Measurements from ENCODE around the gene ROR2.
"Not testable (repeated sequence)": the region's sequence is repeated elsewhere in the genome, so short reads cannot be mapped to it uniquely, and the experiment has no call there.

Gene ROR2

DNA sequence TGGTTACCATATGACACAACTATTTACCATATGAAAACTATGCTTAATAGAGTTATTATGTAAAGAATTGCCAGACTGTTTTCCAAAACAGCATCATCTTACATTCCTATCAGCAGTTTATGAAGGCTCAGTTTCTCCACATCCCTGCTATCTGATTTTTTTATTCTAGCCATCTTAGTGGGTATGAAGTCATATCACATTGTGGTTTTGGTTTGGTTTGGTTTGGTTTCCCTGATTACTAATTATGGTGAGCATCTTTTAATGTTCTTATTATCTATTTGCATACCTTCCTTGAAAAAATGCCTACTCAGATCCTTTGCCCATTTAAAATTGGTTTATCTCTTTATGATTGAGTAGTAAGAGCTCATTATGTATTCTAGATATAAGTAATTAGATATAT, 327.0 kb downstream of the ROR2 start:
- FAIRE-seq = no peak
- no peak for DNase-seq (ENCODE audit: extremely low spot score, insufficient read length, low read depth)

DNA sequence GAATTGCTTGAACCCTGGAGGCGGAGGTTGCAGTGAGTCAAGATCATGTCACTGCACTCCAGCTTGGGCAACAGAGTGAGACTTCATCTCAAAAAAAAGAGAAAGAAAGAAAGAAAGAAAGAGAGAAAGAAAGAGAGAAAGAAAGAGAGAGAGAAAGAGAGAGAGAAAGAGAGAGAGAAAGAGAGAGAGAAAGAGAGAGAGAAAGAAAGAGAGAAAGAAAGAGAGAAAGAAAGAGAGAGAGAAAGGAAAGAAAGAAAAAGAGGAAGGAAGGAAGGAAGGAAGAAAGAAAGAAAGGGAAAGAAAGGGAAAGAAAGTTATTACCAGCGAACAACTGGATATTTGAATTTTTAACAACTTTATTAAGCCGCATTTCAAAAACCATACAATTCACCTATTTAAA, 327.9 kb downstream of the ROR2 start:
- FAIRE-seq = not testable (repeated sequence)

DNA sequence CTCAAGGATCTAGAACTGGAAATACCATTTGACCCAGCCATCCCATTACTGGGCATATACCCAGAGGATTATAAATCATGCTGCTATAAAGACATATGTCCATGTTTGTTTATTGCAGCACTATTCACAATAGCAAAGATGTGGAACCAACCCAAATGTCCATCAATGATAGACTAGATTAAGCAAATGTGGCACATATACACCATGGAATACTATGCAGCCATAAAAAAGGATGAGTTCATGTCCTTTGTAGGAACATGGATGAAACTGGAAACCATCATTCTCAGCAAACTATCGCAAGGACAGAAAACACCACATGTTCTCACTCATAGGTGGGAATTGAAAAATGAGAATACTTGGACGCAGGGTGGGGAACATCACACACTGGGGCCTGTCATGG, 336.0 kb downstream of the ROR2 start:
- FAIRE-seq; DNase-seq (ENCODE audit: extremely low spot score, insufficient read length, low read depth): not testable (repeated sequence)

More for the DNA sequence above, 327.9 kb downstream of the ROR2 start:
- not testable (repeated sequence) for DNase-seq (ENCODE audit: extremely low spot score, insufficient read length, low read depth)

DNA sequence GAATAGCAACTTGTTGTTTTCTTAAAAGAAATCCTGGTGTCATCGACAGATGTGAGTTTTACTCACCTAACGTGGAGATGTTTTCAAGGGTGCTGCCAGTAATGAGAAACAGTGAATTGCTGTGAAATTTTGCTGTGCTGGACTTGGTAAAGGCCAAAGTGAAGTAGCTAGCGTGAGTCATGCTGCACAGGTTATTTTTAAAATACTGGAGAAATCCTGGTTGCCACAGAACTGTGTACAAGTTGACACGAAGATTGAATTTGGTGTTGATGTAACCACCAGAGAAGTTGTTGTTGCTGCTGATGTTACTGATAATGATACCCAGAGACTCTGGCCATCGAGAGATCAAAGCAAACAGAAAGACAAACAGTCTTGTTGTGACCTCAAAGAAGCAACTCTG, 338.4 kb downstream of the ROR2 start:
- FAIRE-seq (no peak), DNase-seq (ENCODE audit: extremely low spot score, insufficient read length, low read depth) (no peak)

DNA sequence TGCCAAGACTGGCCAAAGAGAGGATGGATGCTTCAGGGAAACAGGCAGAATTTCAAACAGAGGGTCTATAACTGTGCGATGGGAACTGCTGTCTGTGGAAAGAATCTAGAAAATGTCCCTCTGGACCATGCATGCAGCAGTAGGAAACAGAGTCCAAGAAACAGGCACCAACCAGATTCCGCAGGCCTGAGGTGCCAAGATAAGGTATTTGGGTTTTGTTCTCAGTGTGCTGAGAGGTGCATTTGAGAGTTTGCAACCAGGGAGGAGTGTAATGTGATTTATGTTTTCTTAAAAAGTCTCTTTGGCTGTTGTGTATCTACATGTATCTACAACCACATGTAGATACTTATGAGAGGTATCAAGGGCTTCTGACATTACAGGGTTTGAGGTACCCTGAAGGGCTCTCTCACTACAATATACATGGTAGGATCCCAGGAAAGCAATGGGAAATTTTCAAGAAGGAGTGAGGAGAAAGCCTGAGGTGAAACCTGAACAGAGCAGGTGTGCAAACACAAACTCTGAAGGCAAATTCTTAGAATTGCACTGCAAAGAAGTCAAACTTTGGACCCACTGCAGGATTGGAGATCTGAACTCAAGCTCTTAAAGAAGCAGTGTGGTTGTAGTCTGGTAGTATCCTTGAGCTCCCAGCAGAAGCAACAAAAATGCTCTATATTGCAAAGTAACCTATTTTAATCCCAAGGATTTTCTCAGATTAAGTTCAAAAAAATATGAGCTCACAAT, 343.6 kb downstream of the ROR2 start:
- FAIRE-seq = no peak
- DNase-seq (ENCODE audit: extremely low spot score, insufficient read length, low read depth) = no peak

DNA sequence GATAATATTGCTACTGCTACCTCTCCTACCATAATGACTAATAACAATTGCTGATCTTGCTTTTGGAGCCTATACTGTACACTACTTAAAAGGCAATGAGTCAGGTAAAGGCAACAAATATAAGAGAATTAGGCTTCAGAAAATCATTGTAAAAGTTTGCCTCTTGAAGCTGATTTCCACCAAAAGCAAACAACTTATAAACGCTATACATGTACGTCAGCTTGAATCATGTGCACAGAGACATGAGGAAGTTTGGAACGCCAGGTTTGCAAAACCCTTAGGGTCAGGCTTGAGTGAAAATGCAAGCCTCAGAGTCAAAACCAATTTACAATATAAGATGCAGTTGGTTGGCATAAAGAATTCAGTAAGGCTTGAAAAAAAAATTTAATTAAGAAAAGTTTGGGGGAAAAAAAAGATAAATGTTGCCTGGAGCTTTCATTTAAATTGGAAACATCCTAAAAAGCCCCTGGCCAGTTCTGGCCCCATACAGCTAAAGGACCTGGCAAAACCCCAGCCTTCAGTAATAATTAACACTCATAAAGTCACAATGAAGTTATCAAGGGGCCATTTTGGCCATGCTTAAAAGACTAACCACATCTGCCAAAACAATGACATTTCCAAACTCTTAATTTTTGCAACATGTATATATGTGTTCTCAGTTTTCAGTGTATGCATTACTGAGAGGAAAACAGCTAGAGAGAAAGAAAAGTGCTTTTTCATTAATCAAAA, 345.4 kb downstream of the ROR2 start:
- no peak for FAIRE-seq

DNA sequence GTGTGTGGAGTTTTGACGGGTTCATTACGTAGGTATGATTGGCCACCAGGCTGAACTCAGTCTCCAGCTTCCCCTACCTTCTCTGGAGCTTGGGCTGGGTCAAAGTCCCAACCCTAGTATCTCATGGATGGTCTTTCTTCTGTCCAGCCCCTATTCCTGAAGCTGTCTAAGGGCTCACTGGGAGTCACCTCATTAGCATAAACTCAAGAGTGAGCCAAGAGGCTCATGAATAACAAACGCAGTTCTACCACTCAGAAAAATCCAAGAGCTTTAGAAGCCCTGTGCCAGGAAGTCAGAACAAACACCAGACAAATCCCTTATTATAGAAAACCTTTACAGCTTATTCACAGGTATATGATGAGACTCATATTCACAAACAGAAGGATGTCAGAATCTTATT, 346.1 kb downstream of the ROR2 start:
- DNase-seq (ENCODE audit: extremely low spot score, insufficient read length, low read depth) = no peak
- FAIRE-seq = no peak

More for the DNA sequence above, 345.4 kb downstream of the ROR2 start:
- no peak for DNase-seq (ENCODE audit: extremely low spot score, insufficient read length, low read depth)

DNA sequence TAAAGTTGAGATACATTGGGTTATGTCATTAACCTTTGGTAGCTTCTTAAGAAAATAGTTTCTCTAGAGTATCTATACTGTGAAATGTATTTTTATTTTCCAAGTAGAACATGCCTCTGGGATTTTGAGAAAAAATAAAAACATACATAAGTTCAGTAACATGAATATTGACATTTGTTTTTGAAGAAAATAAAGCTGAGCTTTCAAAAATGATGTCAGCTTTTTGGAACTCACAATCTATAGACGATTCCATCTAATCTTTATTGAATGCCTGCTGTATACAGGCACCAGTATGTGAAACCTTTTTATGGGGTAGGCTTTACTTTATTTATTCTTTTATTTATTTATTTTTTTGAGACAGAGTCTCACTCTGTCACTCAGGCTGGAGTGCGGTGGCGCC, 350.5 kb downstream of the ROR2 start:
- no peak for FAIRE-seq

DNA sequence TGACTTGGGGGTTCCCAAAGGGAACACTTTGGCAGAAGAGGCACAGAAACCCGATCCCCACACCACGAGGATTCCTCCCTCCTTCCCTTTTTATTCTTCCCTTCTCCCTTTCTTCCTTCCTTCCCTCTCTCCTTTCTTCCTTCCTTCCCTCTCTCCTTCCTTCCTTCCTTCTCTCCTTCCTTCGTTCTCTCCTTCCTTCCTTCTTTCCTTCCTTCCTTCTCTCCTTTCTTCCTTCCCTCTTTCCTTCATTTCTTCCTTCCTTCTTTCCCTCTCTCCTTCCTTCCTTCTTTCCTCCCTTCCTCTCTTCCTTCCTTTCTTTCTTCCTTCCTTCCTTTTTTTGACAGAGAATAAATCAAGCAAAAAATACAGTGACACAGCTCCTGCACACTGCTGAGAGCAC, 358.4 kb downstream of the ROR2 start:
- DNase-seq (ENCODE audit: extremely low spot score, insufficient read length, low read depth) (no peak), FAIRE-seq (no peak)

More for the DNA sequence above, 350.5 kb downstream of the ROR2 start:
- no peak for DNase-seq (ENCODE audit: extremely low spot score, insufficient read length, low read depth)

DNA sequence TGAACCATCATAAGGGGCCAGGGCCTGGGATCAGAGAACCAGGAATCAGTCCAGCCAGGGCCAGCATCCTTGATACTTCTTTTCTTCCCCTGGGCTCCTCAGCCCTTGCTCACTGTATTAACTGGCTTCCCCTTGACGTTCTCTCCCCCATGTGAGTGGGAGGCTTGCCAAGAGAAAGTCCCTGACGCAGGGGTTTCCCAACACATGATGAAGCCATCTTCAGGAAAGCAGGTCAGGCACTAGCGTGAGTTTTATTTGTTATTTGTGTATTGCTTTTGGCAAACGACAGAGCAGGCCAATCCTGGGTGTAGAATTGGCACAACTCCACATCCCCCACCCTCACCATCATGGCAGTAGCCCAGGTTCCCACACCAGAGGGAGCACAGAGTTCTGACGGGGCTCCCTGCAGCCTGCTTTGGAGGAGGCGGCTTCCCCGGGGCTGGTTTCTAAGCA, 360.9 kb downstream of the ROR2 start:
- no peak for FAIRE-seq

DNA sequence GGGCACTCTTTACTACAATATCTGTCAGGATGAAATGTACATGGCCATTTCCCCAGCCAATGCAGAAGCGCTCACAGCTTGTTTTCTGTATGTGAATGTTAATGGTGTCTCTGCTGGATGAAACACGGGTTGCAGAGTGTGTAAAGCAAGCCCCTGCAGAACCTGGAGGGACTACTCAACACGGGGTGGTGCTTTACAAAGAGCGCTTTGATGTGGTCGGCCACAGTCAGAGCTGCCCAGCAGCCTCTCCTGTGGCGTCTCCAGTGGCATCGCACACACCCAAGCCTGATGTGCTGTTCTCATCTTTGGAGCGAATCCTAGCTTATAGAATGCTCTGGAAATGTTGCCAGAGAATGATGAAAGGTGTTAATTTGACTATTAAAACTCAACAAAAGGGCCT, 363.7 kb downstream of the ROR2 start:
- DNase-seq (ENCODE audit: extremely low spot score, insufficient read length, low read depth) (no peak), FAIRE-seq (no peak)

More for the DNA sequence above, 360.9 kb downstream of the ROR2 start:
- no peak for DNase-seq (ENCODE audit: extremely low spot score, insufficient read length, low read depth)

DNA sequence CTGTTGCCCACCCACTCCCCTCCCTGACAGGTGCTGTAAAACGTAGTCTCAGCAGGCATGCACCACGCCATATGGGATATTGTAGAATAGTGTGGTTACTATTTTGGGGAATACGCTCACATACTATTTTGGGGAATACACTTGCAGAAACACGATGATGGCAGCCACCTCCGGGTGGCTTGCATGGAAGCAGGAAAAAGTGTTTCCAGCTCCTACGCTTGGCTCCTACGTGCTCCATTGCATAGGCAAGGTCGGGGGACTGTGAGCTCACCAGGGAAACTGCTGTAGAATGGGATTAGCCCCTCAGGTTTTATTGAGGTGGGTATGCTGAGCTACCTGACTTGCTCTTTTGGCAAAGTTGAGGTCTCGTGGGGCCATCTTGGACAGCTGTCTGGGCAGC, 366.1 kb downstream of the ROR2 start:
- DNase-seq (ENCODE audit: extremely low spot score, insufficient read length, low read depth) (no peak), FAIRE-seq (no peak)

DNA sequence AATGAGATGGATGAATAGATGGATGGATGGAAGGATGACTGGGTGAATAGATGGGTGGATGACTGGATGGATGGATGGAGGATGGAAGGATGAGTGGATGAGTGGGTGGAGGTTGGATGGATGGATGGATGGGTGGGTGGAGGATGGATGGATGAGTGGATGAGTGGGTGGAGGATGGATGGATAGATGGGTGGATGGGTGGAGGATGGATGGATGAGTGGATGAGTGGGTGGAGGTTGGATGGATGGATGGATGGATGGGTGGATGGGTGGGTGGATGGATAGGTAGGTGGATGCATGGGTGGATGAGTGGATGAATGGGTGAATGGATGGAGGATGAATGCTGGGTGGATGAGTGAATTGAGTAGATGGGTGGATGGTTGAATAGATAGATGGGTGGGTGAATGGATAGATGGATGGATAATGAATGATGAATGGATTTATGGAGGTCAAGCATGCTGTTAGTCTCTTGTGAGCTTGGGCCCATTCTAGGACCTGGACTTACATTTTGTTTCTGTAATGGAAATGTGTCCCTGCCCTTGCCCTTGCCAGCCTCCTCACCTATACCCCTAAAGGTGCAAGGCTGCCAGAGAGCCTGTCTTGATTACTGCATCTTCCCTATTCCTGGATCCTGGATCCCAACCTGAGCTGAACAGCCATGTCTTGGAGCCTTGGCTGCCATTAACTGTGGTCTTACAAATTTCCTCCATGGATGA, 366.7 kb downstream of the ROR2 start:
- DNase-seq (ENCODE audit: extremely low spot score, insufficient read length, low read depth) (no peak), FAIRE-seq (no peak)

DNA sequence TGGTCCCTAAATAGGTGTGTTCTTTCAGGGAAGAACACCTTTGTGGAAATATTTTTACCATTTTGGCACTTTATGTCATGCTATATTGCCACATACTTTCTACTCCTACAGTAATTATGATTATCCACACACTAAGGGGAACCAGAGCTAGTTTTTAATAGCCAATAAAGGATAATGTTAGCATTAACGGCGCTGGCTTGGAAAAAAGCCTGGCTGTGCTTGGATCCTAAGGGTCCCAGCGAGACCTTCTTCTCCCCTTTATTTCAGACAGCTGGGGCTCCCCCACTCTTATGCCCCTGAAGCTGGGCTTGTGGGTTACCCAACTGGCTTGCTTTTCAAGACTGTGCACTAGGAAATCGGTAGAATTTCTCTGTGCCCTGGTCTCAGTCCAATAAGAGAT, 367.8 kb downstream of the ROR2 start:
- no peak for DNase-seq (ENCODE audit: extremely low spot score, insufficient read length, low read depth)
- no peak for FAIRE-seq

DNA sequence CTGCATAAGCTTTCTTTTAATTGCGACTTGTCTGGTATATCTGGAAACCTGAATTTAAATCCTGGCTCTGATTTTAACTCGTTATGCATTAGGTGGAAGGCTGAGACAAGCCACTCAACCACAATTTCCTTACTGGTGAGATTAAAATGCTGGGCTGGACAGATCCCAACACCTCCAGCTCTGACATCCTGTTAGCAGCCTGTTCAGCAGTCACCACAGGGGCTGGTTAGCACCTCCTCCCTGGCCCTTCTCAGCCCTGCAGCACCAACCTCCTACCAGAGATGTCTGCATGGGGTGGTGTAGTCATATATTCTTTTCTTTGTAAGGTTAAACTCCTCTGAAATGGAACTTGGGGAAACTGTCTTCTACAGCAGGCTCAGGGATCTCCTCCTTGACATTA, 369.9 kb downstream of the ROR2 start:
- FAIRE-seq = no peak
- DNase-seq (ENCODE audit: extremely low spot score, insufficient read length, low read depth) = no peak

DNA sequence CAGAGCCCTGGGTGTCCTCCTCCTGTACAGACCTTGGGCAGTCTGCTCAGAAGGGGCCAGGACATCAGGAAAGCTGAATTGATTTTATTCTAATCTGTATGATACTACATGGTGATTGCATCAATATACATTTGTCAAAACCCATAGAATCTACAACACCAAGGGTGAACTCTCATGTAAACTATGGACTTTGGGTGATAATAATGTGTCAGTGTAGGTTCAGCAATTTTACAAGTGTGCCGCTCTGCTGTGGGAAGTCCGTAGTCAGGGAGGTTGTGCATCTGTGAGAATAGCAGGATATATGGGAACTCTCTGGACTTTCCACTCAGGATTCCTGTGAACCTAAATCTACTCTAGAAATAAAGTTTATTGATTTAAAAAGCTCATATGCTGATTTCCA, 371.1 kb downstream of the ROR2 start:
- FAIRE-seq (no peak), DNase-seq (ENCODE audit: extremely low spot score, insufficient read length, low read depth) (no peak)

DNA sequence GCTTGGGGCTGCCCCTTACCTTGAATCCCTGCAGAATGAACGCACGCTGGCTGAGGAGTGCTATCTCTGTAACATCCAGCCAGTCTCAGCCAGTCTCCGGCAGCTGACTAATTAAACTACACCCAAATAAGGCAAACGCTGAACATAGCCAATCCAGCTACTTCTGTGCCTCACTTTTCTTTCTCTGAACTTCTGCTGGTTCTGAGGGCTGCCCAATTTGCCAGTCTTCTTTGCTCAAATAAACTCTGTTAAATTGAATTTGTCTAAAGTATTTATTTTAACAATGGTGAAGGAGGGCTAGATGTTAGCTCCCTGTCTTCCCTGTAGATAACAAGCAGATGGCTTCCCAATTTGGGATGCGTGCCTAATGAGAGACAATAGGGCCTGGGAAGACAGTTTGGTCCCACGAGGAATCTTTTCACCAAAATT, 372.4 kb downstream of the ROR2 start:
- no peak for DNase-seq (ENCODE audit: extremely low spot score, insufficient read length, low read depth)
- no peak for FAIRE-seq

DNA sequence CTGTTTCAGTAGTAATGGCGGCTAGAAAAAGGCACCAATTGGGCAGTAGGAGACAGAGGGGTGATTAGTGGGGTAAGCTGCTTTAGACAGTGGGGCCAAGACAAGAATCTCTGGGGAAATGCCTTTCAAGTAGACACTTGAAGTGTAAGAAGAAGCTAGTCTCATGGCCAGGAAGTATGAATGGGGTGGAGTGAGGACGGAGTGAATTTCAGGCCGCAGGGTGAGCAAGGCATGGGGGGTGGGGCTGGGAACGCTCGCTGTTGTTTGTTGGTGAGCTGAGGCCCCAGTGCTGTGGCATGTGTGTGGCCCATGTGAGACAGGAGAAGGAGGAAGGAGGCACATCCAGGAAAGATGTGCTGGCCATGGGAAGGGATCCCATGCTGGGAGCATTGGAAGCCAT, 377.2 kb downstream of the ROR2 start:
- DNase-seq (ENCODE audit: extremely low spot score, insufficient read length, low read depth) (no peak), FAIRE-seq (no peak)

DNA sequence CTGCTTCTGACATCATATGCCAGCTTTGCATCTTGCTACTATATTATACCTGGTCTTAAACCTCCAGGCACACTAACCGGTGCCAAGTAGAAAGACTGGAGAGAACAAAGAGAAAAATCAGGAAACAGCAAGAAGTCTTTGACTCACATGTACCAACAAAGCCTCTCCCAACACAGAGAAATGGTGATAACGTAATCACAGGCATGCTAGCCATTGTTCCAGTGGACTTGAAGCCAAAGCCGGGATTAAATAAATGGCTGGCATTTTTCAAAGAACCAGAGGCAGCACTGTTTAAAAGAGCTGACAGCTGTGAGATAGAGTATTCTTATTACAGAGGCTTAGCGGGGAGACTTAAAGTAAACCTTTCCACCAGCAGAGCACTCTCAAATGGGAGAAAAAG, 378.0 kb downstream of the ROR2 start:
- no peak for FAIRE-seq
- DNase-seq (ENCODE audit: extremely low spot score, insufficient read length, low read depth) = no peak

DNA sequence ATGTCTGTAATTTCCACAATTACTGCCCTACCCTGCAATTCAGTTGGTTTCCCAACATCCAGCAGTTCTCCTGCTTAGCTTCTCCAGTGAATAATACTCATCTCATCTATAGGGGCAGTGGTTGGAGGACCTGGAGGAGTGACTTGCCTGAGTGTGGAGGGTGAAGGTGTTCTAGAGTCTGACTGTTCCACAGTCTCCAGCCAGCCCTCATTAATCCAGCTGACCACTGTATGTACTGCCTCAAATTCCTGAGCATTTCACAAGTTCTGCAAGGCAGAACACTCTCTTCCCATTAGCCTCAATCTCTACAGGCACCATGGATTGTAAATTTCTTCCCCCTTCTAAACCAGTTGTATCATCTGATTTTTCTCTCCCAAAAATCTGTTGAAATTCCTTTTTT, 379.0 kb downstream of the ROR2 start:
- FAIRE-seq = no peak

More for the DNA sequence above, 379.0 kb downstream of the ROR2 start:
- no peak for DNase-seq (ENCODE audit: extremely low spot score, insufficient read length, low read depth)
